Spinal cord (tissue), 10 donors: ENCODE measurements around the gene UTP4. TPM values are rescaled to one million over a fixed set of nuclear protein-coding genes. Genes with fewer than 3 reads are reported as not detected.
A peak's percentile ranks its signal among the peaks of the same experiment; 100 is the strongest.
"Not testable (repeated sequence)": the region's sequence is repeated elsewhere in the genome, so short reads cannot be mapped to it uniquely, and the experiment has no call there.

Source experiments
- DNase-seq, 6 donors: peaks; one replicate each; pipeline versions ENCODE4 v3.0.0 to v3.0.0-alpha.2; 2013 to 2015; ENCODE audit warnings: low spot score in 6 of 6, low read depth in 4 of 6
- H3K27ac ChIP-seq: one replicate; pipeline ENCODE4 v1.5.1; 2013; ENCODE audit warnings: low read depth, low read length, control low read depth
- H3K27me3 ChIP-seq: one replicate; pipeline ENCODE4 v1.6.1; 2013; ENCODE audit warnings: low read length; ENCODE audit not compliant: control insufficient read depth, insufficient read depth
- H3K36me3 ChIP-seq: one replicate; pipeline ENCODE4 v1.6.1; 2013; ENCODE audit warnings: low read length; ENCODE audit not compliant: control insufficient read depth, insufficient read depth
- H3K4me1 ChIP-seq: one replicate; pipeline ENCODE4 v1.6.1; 2013; ENCODE audit warnings: low read length; ENCODE audit not compliant: control insufficient read depth, insufficient read depth
- H3K4me3 ChIP-seq: one replicate; pipeline ENCODE4 v1.5.1; 2013; ENCODE audit warnings: low read depth, low read length, control low read depth
- H3K9me3 ChIP-seq: one replicate; pipeline ENCODE4 v1.6.1; 2013; ENCODE audit warnings: low read length; ENCODE audit not compliant: control insufficient read depth, insufficient read depth
- WGBS: methylation state at CpG from one replicate; pipeline ENCODE4 v1.1.5; 2013; ENCODE audit warnings: missing lambda C conversion rate; ENCODE audit not compliant: insufficient coverage; 5-methylcytosine and 5-hydroxymethylcytosine counted together
- polyA plus RNA-seq, 2 donors: library from polyadenylated mRNA; unstranded; fragments of 120-200 nt; gene quantifications; one replicate each; pipeline ENCODE4 v1.2.1, GENCODE V29; 2013; ENCODE audit not compliant: insufficient read length in 2 of 2
- total RNA-seq, 2 donors: library from RNA; depleted of rRNA in 1 of 2; stranded (reverse); fragments of 120-200 nt in 1 of 2; fragments of >200 nt in 1 of 2; gene quantifications; one replicate each; pipeline versions ENCODE4 v1.2.3 to v1.2.4, GENCODE V29; 2013 to 2014
- donor health status: healthy.

Gene UTP4
- total and polyA plus RNA-seq, 4 donors = 19.1 to 37.7 (median 30.4) TPM

DNA sequence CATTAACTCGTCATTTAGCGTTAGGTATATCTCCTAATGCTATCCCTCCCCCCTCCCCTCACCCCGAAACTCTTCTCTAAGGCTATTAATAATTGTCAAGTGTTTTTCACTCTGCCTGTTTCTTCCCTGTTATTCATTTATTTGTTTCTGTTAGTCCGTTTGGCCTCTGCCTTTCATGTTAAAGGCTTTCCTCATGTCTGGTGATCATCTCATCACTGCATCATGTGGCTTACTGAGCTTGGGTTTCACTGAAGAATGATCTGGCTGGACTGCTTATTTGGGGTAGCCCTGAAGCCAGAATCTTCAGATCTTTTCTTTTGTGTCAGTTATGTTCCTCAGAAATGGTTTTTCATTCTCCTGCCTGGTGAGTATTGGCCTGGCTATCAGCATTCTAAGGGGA lies 9.5 kb downstream of the UTP4 start:
- no peak for DNase-seq
- peaks cover 60% of the 10 kb centered on the region for H3K36me3 ChIP-seq

DNA sequence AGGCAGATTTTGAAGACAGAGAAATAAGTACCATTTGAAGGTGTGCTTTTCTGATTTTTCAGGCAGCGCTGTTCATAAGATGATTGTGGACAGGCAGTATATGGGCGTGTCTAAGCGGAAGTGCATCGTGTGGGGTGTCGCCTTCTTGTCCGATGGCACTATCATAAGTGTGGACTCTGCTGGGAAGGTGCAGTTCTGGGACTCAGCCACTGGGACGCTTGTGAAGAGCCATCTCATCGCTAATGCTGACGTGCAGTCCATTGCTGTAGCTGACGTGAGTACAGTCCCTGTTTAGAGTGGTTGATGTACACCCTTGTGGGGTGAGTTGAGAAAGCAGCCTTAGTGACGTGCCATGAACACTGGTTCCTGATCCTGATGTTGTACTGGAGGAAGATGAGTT lies 10.7 kb downstream of the UTP4 start:
- no peak overlapping the region for H3K4me3 ChIP-seq
- H3K9me3 ChIP-seq = no peaks in the 10 kb centered on the region
- no peaks in the 10 kb centered on the region for H3K27me3 ChIP-seq
- H3K36me3 ChIP-seq = peaks cover 52% of the 10 kb centered on the region
- whole genome bisulfite sequencing = 86% methylated on average over 10 of the region's 11 CpGs
- no peaks in the 10 kb centered on the region for H3K4me1 ChIP-seq
- no peak overlapping the region for H3K27ac ChIP-seq
- no peak for DNase-seq

More for the DNA sequence above, 9.5 kb downstream of the UTP4 start:
- Histone ChIP-seq H3K27me3 (no peaks in the 10 kb centered on the region), H3K4me3 (no peak overlapping the region), H3K27ac (no peak overlapping the region), H3K9me3 (no peaks in the 10 kb centered on the region), H3K4me1 (no peaks in the 10 kb centered on the region)
- WGBS = no CpG with 5 or more reads among the region's 4 CpGs

DNA sequence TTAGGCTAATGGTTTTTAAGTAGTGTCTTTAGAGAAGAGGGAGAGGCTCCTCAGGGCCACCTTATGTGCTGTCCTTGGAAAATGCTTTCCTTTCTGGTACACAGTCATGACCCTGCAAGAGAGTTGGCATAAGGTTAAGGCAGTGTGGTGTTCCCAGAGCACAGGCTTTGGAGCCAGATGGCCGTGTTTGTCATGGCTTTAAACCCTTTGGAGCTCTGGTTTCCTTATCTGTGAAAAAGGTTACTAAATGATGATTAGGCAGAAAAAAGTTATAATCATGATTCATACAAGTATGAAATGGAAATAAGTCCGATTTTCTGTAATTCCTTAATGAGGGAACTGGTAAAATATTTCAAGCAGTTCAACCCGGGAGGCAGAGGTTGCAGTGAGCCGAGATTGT lies 13.2 kb downstream of the UTP4 start:
- no peaks in the 10 kb centered on the region for H3K9me3 ChIP-seq
- no peaks in the 10 kb centered on the region for H3K4me1 ChIP-seq
- H3K27ac ChIP-seq = no peak overlapping the region
- no peak for DNase-seq
- H3K4me3 ChIP-seq = no peak overlapping the region
- no peaks in the 10 kb centered on the region for H3K27me3 ChIP-seq
- H3K36me3 ChIP-seq = peaks cover 50% of the 10 kb centered on the region
- WGBS = 90% methylated on average over 3 of the region's 4 CpGs

DNA sequence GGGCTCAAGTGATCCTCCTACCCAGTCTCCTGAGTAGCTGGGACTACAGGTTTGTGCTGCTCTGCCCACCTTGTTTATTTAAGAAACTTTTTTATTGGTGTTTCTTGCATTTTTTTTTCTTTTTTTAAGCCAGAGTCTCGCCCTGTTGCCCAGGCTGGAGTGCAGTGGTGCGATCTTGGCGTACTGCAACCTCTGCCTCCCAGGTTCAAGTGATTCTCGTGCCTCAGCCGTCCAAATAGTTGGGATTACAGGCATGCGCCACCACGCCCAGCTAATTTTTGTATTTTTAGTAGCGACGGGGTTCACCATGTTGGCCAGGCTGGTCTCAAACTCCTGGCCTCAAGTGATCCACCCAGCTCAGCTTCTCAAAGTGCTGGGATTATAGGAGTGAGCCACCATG lies 17.2 kb downstream of the UTP4 start:
- not testable (repeated sequence) for H3K27ac ChIP-seq, H3K4me3 ChIP-seq, H3K9me3 ChIP-seq, H3K4me1 ChIP-seq, DNase-seq, H3K27me3 ChIP-seq
- WGBS = 88% methylated on average over 7 of the region's 9 CpGs
- H3K36me3 ChIP-seq = peaks cover 55% of the 10 kb centered on the region

DNA sequence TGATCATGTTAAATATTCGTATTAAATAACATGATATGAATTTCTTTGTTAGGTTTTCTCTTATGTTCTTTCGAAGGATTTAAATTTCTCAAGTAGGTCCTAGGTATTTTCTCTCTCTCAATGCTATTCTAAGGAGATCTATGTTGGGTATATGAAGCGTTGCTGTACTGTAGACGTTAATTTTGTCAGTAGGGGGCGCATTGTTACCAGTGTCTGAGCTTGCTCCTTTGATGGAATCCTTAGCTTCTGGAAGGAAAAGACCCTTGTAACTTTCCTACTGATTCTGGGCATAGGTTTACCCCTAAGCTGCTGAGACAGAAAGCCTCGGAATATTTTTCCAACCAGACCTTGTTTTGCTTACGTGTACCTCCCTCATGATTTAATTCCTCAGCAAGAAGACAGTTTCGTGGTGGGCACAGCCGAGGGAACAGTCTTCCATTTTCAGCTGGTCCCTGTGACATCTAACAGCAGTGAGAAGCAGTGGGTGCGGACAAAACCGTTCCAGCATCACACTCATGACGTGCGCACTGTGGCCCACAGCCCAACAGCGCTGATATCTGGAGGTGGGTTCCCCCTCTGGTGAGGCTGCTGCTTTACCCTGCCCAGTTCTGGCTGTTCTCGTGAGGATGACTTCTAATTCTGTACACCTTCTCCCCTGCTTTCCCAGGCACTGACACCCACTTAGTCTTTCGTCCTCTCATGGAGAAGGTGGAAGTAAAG lies 17.9 kb downstream of the UTP4 start:
- Histone ChIP-seq H3K36me3 (peaks cover 55% of the 10 kb centered on the region), H3K9me3 (no peaks in the 10 kb centered on the region), H3K27me3 (no peaks in the 10 kb centered on the region), H3K27ac (no peak overlapping the region), H3K4me1 (no peaks in the 10 kb centered on the region), H3K4me3 (no peak overlapping the region)
- DNase-seq = peak; percentile 50 to 96 (median 76)
- WGBS = 82% methylated on average over 10 of the region's 16 CpGs

DNA sequence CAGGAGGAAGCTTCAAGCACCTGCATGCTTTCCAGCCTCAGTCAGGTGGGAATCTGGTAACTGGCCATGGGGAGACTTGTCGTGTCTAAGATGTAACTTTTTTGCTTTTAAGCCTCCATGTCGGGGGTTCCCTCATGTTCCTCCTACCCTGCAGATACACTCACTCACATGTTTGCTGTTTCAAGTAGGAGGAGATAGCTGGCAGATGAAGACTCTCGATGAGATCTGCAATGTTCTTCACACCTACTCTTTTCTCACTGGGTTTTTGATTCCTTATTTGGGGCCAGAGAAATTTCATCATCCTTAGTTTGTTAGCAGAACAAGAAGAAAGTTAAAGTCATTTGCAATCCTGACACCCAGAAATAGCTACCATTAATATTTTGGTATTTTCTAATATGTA lies 24.7 kb downstream of the UTP4 start:
- H3K27ac ChIP-seq = no peak overlapping the region
- no peaks in the 10 kb centered on the region for H3K9me3 ChIP-seq
- WGBS = no CpG with 5 or more reads among the region's 3 CpGs
- no peaks in the 10 kb centered on the region for H3K27me3 ChIP-seq
- peaks cover 57% of the 10 kb centered on the region for H3K36me3 ChIP-seq
- no peak for DNase-seq
- no peak overlapping the region for H3K4me3 ChIP-seq
- no peaks in the 10 kb centered on the region for H3K4me1 ChIP-seq

DNA sequence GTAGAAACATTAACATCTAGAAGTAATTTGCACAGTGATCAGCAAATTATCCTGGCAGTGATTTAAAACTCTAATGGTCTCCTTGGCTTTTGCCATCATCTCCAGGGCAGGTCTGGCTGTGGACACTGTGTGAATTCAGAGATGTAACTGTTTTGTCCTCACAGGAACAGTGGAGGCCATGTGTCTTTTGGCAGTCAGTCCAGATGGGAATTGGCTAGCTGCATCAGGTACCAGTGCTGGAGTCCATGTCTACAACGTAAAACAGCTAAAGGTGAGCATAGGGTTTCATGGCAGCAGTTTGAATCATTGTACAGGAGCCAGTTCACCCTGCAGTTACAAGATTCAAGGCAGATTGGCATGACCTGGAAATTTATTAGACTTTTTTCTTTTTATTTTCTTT lies 27.7 kb downstream of the UTP4 start:
- H3K9me3 ChIP-seq = no peaks in the 10 kb centered on the region
- H3K27me3 ChIP-seq = no peaks in the 10 kb centered on the region
- no peaks in the 10 kb centered on the region for H3K4me1 ChIP-seq
- peaks cover 61% of the 10 kb centered on the region for H3K36me3 ChIP-seq
- no peak overlapping the region for H3K27ac ChIP-seq
- DNase-seq = no peak
- no peak overlapping the region for H3K4me3 ChIP-seq
- 90% methylated on average over 1 of the region's 1 CpG for WGBS

DNA sequence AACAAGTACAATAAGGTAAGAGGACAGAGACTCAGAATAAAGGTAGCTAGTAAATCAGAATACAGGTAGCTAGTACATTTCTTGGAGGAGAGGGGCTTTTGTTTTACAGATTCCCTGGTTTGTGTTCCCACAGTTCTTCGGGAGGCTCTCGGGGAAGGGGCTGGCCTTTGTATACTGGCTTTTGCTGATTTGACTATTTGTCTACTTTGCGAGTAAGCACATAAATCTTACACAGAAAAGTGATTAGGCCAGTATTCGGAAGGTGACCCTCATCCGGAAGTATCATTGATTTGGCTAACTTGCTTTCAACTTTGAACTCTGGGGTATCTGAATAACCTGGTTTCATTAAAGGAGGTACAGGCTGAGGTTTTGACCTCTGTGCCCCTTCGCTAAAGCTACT lies 33.1 kb downstream of the UTP4 start:
- H3K9me3 ChIP-seq = no peaks in the 10 kb centered on the region
- H3K4me3 ChIP-seq = no peak overlapping the region
- H3K27me3 ChIP-seq = no peaks in the 10 kb centered on the region
- H3K27ac ChIP-seq = no peak overlapping the region
- H3K36me3 ChIP-seq = peaks cover 61% of the 10 kb centered on the region
- no peaks in the 10 kb centered on the region for H3K4me1 ChIP-seq
- 87% methylated on average over 6 of the region's 6 CpGs for WGBS
- no peak for DNase-seq

DNA sequence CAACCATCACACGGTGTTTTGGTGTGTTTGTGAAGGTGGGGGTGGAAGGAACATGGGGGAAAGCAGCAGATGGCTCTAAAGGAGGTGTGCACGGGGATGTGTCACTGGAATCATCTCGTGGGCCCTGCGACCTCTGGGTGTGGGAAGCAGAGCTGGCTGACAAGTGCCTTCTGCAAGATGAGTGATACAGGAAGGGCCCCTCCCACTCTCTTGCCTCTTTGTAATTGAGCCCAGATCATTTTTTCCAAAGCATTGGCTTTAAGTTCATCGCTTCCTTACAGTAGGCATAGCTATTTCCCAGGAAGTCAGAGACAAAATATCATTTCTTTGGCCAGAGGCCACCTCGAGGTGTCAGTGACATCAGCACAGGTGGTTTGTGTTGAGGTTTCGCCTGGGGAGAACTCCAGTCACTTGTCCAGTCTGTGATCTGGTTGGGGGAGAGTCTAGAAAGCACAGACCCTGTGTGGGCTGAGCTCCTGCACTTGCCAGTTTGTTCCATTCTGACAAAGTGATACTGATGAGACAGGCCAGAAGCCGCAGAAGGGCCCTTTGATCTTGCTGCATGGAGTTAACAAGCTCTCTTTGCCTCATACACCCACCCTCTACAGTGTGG lies 33.9 kb downstream of the UTP4 start:
- Histone ChIP-seq H3K27me3 (no peaks in the 10 kb centered on the region), H3K4me3 (no peak overlapping the region), H3K9me3 (no peaks in the 10 kb centered on the region), H3K4me1 (no peaks in the 10 kb centered on the region), H3K36me3 (peaks cover 57% of the 10 kb centered on the region), H3K27ac (no peak overlapping the region)
- no peak for DNase-seq
- 86% methylated on average over 6 of the region's 8 CpGs for WGBS
